IMR-90 (cell line): Measurements from ENCODE around the gene RIPOR3. TPM values are rescaled to one million over a fixed set of nuclear protein-coding genes. Genes with fewer than 3 reads are reported as not detected.
"Not testable (repeated sequence)": the region's sequence is repeated elsewhere in the genome, so short reads cannot be mapped to it uniquely, and the experiment has no call there.

Source experiments
- ATAC-seq: fragments of 200-7000 bp; cut with Tn5 transposase; 2 replicates; pipeline ENCODE4 v1.9.1; 2020; ENCODE audit warnings: low read depth, mild to moderate bottlenecking, moderate library complexity
- BruUV-seq: library from RNA; stranded (reverse); fragments of 400-500 nt; replicated peaks from 2 replicates; lab custom pipeline; 2021; lab: Mats Ljungman, UMichigan
- CTCF ChIA-PET: fragments of 300-600 bp; formaldehyde crosslinking; extraction: SDS; loops from one replicate; lab custom pipeline; 2021; ENCODE audit warnings: antibody characterized with exemption; lab: Yijun Ruan, JAX
- POLR2A ChIA-PET: fragments of 300-600 bp; sonication (Branson Sonifier 250); formaldehyde crosslinking; loops from one replicate; lab custom pipeline; 2022; ENCODE audit warnings: antibody characterized with exemption; ENCODE audit not compliant: unreplicated experiment; lab: Charles Lee
- DNase-seq: peaks from one replicate; pipeline ENCODE4 v3.0.0; 2013
- H2AFZ ChIP-seq: replicated peaks from 2 replicates; pipeline ENCODE3; 2013; ENCODE audit warnings: low read length, mild to moderate bottlenecking; ENCODE audit not compliant: poor library complexity
- H2AK5ac ChIP-seq: 2 replicates; pipeline ENCODE4 v1.6.1; 2013; ENCODE audit warnings: low read depth, low read length, inconsistent platforms
- H2AK9ac ChIP-seq: replicated peaks from 2 replicates; pipeline ENCODE3; 2013; ENCODE audit warnings: mild to moderate bottlenecking, low read depth, low read length, moderate library complexity; ENCODE audit not compliant: poor library complexity
- H2BK120ac ChIP-seq: 2 replicates; pipeline ENCODE4 v1.6.1; 2013; ENCODE audit warnings: low read depth, low read length, inconsistent platforms
- H2BK15ac ChIP-seq: 3 replicates; pipeline ENCODE4 v1.6.1; 2013; ENCODE audit warnings: low read depth, low read length, inconsistent platforms
- H2BK20ac ChIP-seq: 2 replicates; pipeline ENCODE4 v1.6.1; 2013; ENCODE audit warnings: low read depth, mild to moderate bottlenecking, inconsistent platforms, low read length, moderate library complexity
- H2BK5ac ChIP-seq: 2 replicates; pipeline ENCODE4 v1.6.1; 2013; ENCODE audit warnings: mild to moderate bottlenecking, low read depth, low read length, inconsistent platforms; ENCODE audit not compliant: poor library complexity, severe bottlenecking
- H3K14ac ChIP-seq: replicated peaks from 2 replicates; pipeline ENCODE4 v1.6.1; 2013; ENCODE audit warnings: low read depth, low read length, inconsistent platforms
- H3K18ac ChIP-seq: 2 replicates; pipeline ENCODE4 v1.6.1; 2013; ENCODE audit warnings: low read depth, low read length, control low read depth
- H3K23ac ChIP-seq: 2 replicates; pipeline ENCODE4 v1.6.1; 2013; ENCODE audit warnings: low read depth, low read length, inconsistent platforms
- H3K27ac ChIP-seq: 2 replicates; pipeline ENCODE4 v1.5.1; 2013; ENCODE audit warnings: mild to moderate bottlenecking, control low read depth, low read length; ENCODE audit not compliant: insufficient read depth
- H3K27me3 ChIP-seq: 2 replicates; pipeline ENCODE4 v1.6.1; 2013; ENCODE audit warnings: low read length; ENCODE audit not compliant: control insufficient read depth, insufficient read depth
- H3K36me3 ChIP-seq: 2 replicates; pipeline ENCODE4 v1.6.1; 2013; ENCODE audit warnings: low read length, mixed read lengths; ENCODE audit not compliant: control insufficient read depth, insufficient read depth
- H3K4ac ChIP-seq: 2 replicates; pipeline ENCODE4 v1.6.1; 2013; ENCODE audit warnings: low read depth, low read length, inconsistent platforms
- H3K4me1 ChIP-seq: 2 replicates; pipeline ENCODE4 v1.6.1; 2013; ENCODE audit warnings: low read length, mixed read lengths; ENCODE audit not compliant: control insufficient read depth, insufficient read depth
- H3K4me2 ChIP-seq: 2 replicates; pipeline ENCODE4 v1.6.1; 2013; ENCODE audit warnings: low read depth, mild to moderate bottlenecking, control low read depth, low read length, moderate library complexity
- H3K4me3 ChIP-seq: 2 replicates; pipeline ENCODE4 v1.5.1; 2013; ENCODE audit warnings: low read depth, mild to moderate bottlenecking, control low read depth, low read length, moderate library complexity; ENCODE audit not compliant: insufficient read depth
- H3K56ac ChIP-seq: 2 replicates; pipeline ENCODE4 v1.6.1; 2013; ENCODE audit warnings: low read length, inconsistent platforms; ENCODE audit not compliant: insufficient read depth; ENCODE audit errors: extremely low read depth
- H3K79me1 ChIP-seq, 2 experiments: 2 replicates each; pipeline ENCODE4 v1.6.1; 2013; ENCODE audit warnings: low read length in 2 of 2, inconsistent platforms in 1 of 2, low read depth in 1 of 2
- H3K9ac ChIP-seq: 2 replicates; pipeline ENCODE4 v1.6.1; 2013; ENCODE audit warnings: low read depth, low read length, control low read depth
- H3K9me1 ChIP-seq: 2 replicates; pipeline ENCODE4 v1.6.1; 2013; ENCODE audit warnings: low read length, inconsistent platforms; ENCODE audit not compliant: insufficient read depth
- H3K9me3 ChIP-seq: 2 replicates; pipeline ENCODE4 v1.6.1; 2013; ENCODE audit warnings: low read length; ENCODE audit not compliant: control insufficient read depth, insufficient read depth
- H4K20me1 ChIP-seq: 2 replicates; pipeline ENCODE4 v1.6.1; 2013; ENCODE audit warnings: low read length, inconsistent platforms; ENCODE audit not compliant: insufficient read depth
- H4K5ac ChIP-seq: 2 replicates; pipeline ENCODE4 v1.6.1; 2013; ENCODE audit warnings: mild to moderate bottlenecking, low read depth, low read length, control low read depth
- H4K8ac ChIP-seq, 2 experiments: 2 replicates each; pipeline ENCODE4 v1.6.1; 2013; ENCODE audit warnings: low read depth in 2 of 2, low read length in 2 of 2, control low read depth in 1 of 2, inconsistent platforms in 1 of 2
- H4K91ac ChIP-seq: 2 replicates; pipeline ENCODE4 v1.6.1; 2013; ENCODE audit warnings: low read depth, low read length, inconsistent platforms; ENCODE audit not compliant: insufficient read depth
- WGBS, 2 experiments: methylation state at CpG; one replicate each; pipeline versions ENCODE4 v1.1.5 to v1.1.7; 2013; ENCODE audit warnings: missing lambda C conversion rate in 2 of 2; ENCODE audit not compliant: insufficient read length in 1 of 2; ENCODE audit errors: extremely low coverage in 2 of 2; 5-methylcytosine and 5-hydroxymethylcytosine counted together
- dilution Hi-C: fragments of 300-500 bp; cut with HindIII; formaldehyde crosslinking; loops from one replicate; pipeline ENCODE4 v1.14.3; 2018; ENCODE audit warnings: low sequenced_read_pairs; ENCODE audit not compliant: unreplicated experiment
- in situ Hi-C: fragments of 300-500 bp; cut with MboI; formaldehyde crosslinking; loops from 3 replicates; pipeline ENCODE4 v1.14.3; 2019; ENCODE audit warnings: low sequenced_read_pairs, inconsistent platforms, mixed read lengths
- intact Hi-C: fragments of 100-400 bp; cut with micrococcal nuclease; formaldehyde crosslinking; loops from 2 replicates; pipeline ENCODE4 v1.10.0; 2022
- polyA plus RNA-seq, 3 experiments: library from polyadenylated mRNA; depleted of rRNA; stranded (reverse); fragments of >200 nt; gene quantifications; 2 replicates each; pipeline ENCODE4 v1.2.3, GENCODE V29; 2012; ENCODE audit warnings: low replicate concordance in 1 of 3
- total RNA-seq: library from RNA; depleted of rRNA; stranded (reverse); fragments of >200 nt; gene quantifications from 2 replicates; pipeline ENCODE4 v1.2.3, GENCODE V29; 2012

Gene RIPOR3
- total and polyA plus RNA-seq, 2 of the 4 experiments (the other 2 are of a cell fraction) = 0.54 to 1.7 TPM

DNA sequence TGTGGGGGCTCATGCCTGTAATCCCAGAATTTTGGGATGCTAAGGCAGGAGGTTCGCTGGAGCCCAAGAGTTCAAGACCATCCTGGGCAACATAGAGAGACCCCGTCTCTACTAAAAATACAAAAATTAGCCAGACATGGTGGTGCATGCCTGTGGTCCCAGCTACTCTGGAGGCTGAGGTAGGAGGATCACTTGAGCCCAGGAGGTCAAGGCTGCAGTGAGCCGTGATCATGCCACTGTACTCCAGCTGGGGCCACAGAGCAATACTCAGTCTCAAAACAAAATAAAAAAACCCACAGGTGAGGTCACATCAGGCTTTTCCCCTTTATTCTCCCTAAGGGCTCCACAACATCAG lies 15.0 kb downstream of the RIPOR3 start:
- Histone ChIP-seq H2BK120ac (peak overlapping the region; percentile 45; the same call in 1 of the 2 replicates), H3K4ac (peak overlapping the region; percentile 10; the same call in 1 of the 2 replicates), H3K4me1 (peaks cover 18% of the 10 kb centered on the region), H3K9me1 (peaks cover 18% of the 10 kb centered on the region)
- H3K14ac ChIP-seq, H3K27me3 ChIP-seq, H3K79me1 ChIP-seq, H4K20me1 ChIP-seq, H3K27ac ChIP-seq, BruUV-seq, H3K9ac ChIP-seq, in situ Hi-C loops, H4K91ac ChIP-seq, H2AK9ac ChIP-seq, dilution Hi-C loops, H3K18ac ChIP-seq, H3K9me3 ChIP-seq, intact Hi-C loops, H3K4me2 ChIP-seq, H2AK5ac ChIP-seq, H3K36me3 ChIP-seq, DNase-seq, H3K56ac ChIP-seq, ATAC-seq, H3K23ac ChIP-seq, H2BK15ac ChIP-seq, H4K5ac ChIP-seq, H3K4me3 ChIP-seq, H2BK5ac ChIP-seq, CTCF ChIA-PET, H2AFZ ChIP-seq, H4K8ac ChIP-seq, H2BK20ac ChIP-seq: not testable (repeated sequence)
- POLR2A ChIA-PET = interaction anchor here (0.6 kb wide), 1 partner anchor 18 kb away, joined by 11 read pairs; no protein-coding TSS in a partner anchor
- 100% methylated on average over 1 of the region's 3 CpGs; no CpG with 5 or more reads in 1 of the 2 experiments for WGBS, 2 experiments
